CD14-positive monocyte (primary cell): ENCODE measurements around the gene OXNAD1. TPM values are rescaled to one million over a fixed set of nuclear protein-coding genes. Genes with fewer than 3 reads are reported as not detected.

Experiments used
- DNase-seq, 3 donors: peaks; one replicate each; pipeline ENCODE4 v3.0.0-alpha.2; 2011 to 2022
- H2AFZ ChIP-seq: 2 replicates; pipeline ENCODE4 v1.6.0; 2012; ENCODE audit warnings: mild to moderate bottlenecking, low read depth, low read length, inconsistent platforms; ENCODE audit not compliant: insufficient read depth, poor library complexity, severe bottlenecking
- H3K27ac ChIP-seq, 2 donors: 1 replicate in 1 of 2; 2 replicates in 1 of 2; pipeline ENCODE4 v1.5.1; 2012 to 2013; ENCODE audit warnings: low read length in 2 of 2, control low read depth in 1 of 2, inconsistent platforms in 1 of 2, low read depth in 1 of 2, mild to moderate bottlenecking in 1 of 2
- H3K27me3 ChIP-seq, 2 donors: one replicate each; pipeline versions ENCODE4 v1.6.0 to v1.6.1; 2011 to 2013; ENCODE audit warnings: low read length in 2 of 2; ENCODE audit not compliant: control insufficient read depth in 2 of 2, insufficient read depth in 2 of 2
- H3K36me3 ChIP-seq, 2 donors: replicated peaks in 1 of 2; 1 replicate in 1 of 2; 2 replicates in 1 of 2; pipeline versions ENCODE4 v1.5.1 to v1.6.1; 2012 to 2013; ENCODE audit warnings: low read length in 2 of 2, control low read depth in 1 of 2, inconsistent platforms in 1 of 2, mild to moderate bottlenecking in 1 of 2; ENCODE audit not compliant: insufficient read depth in 2 of 2, control insufficient read depth in 1 of 2
- H3K4me1 ChIP-seq, 2 donors: 1 replicate in 1 of 2; 2 replicates in 1 of 2; pipeline versions ENCODE4 v1.5.1 to v1.6.1; 2012 to 2013; ENCODE audit warnings: low read length in 2 of 2, control low read depth in 1 of 2, inconsistent platforms in 1 of 2, mild to moderate bottlenecking in 1 of 2, moderate library complexity in 1 of 2; ENCODE audit not compliant: insufficient read depth in 2 of 2, control insufficient read depth in 1 of 2
- H3K4me2 ChIP-seq: replicated peaks from 2 replicates; pipeline ENCODE3; 2012; ENCODE audit warnings: low read length, moderate library complexity, mild to moderate bottlenecking; ENCODE audit not compliant: poor library complexity, severe bottlenecking; ENCODE audit errors: extremely low read depth
- H3K4me3 ChIP-seq, 3 experiments: fragments of 200-600 bp in 1 of 3; sonication (generic) in 1 of 3; replicated peaks in 1 of 3; 1 replicate in 2 of 3; 2 replicates in 1 of 3; pipeline ENCODE4 v1.5.1; 2011 to 2013; ENCODE audit warnings: low read length in 3 of 3, mild to moderate bottlenecking in 3 of 3, control low read depth in 2 of 3, low read depth in 2 of 3, inconsistent platforms in 1 of 3, moderate library complexity in 1 of 3
- H3K79me2 ChIP-seq: 2 replicates; pipeline ENCODE4 v1.6.0; 2012; ENCODE audit warnings: mild to moderate bottlenecking, control low read depth, inconsistent platforms, low read length, moderate library complexity; ENCODE audit not compliant: insufficient read depth
- H3K9ac ChIP-seq: 2 replicates; pipeline ENCODE4 v1.6.0; 2017; ENCODE audit warnings: low read length, mild to moderate bottlenecking; ENCODE audit not compliant: insufficient read depth, poor library complexity, severe bottlenecking
- H3K9me3 ChIP-seq, 2 donors: replicated peaks in 1 of 2; 1 replicate in 1 of 2; 2 replicates in 1 of 2; pipeline versions ENCODE4 v1.5.1 to v1.6.1; 2012 to 2013; ENCODE audit warnings: low read length in 2 of 2, control low read depth in 1 of 2; ENCODE audit not compliant: control insufficient read depth in 1 of 2, insufficient read depth in 1 of 2
- H4K20me1 ChIP-seq: 2 replicates; pipeline ENCODE4 v1.6.0; 2012; ENCODE audit warnings: mild to moderate bottlenecking, low read length, control low read depth, moderate library complexity; ENCODE audit not compliant: insufficient read depth
- H3K27ac Mint-ChIP-seq, 7 donors: one replicate each; pipeline ENCODE4 v1.8.0; 2020; ENCODE audit warnings: mild to moderate bottlenecking in 7 of 7, mixed read lengths in 7 of 7, moderate library complexity in 6 of 7, inconsistent platforms in 2 of 7
- H3K27me3 Mint-ChIP-seq, 3 donors: one replicate each; pipeline ENCODE4 v1.8.0; 2021 to 2022; ENCODE audit warnings: low read depth in 3 of 3, mild to moderate bottlenecking in 3 of 3, mixed read lengths in 3 of 3, moderate library complexity in 3 of 3, inconsistent platforms in 1 of 3
- H3K36me3 Mint-ChIP-seq, 2 donors: one replicate each; pipeline ENCODE4 v1.8.0; 2020; ENCODE audit warnings: mixed read lengths in 2 of 2, inconsistent platforms in 1 of 2, mild to moderate bottlenecking in 1 of 2
- H3K4me1 Mint-ChIP-seq: one replicate; pipeline ENCODE4 v1.8.0; 2020; ENCODE audit warnings: mild to moderate bottlenecking, mixed read lengths
- H3K4me3 Mint-ChIP-seq, 2 donors: one replicate each; pipeline ENCODE4 v1.8.0; 2020; ENCODE audit warnings: mild to moderate bottlenecking in 2 of 2, mixed read lengths in 2 of 2, moderate library complexity in 1 of 2
- H3K9me3 Mint-ChIP-seq, 7 donors: one replicate each; pipeline ENCODE4 v1.8.0; 2020 to 2022; ENCODE audit warnings: mixed read lengths in 7 of 7, mild to moderate bottlenecking in 6 of 7, moderate library complexity in 6 of 7, inconsistent platforms in 2 of 7
- CTCF ChIP-seq: fragments of 200-600 bp; IDR thresholded peaks from one replicate; pipeline ENCODE4 v1.8.0; 2022; ENCODE audit warnings: antibody characterized with exemption, mild to moderate bottlenecking
- WGBS: methylation state at CpG from one replicate; pipeline ENCODE4 v1.1.5; 2013; ENCODE audit warnings: missing lambda C conversion rate; ENCODE audit not compliant: insufficient coverage; 5-methylcytosine and 5-hydroxymethylcytosine counted together
- intact Hi-C, 2 donors: fragments of 100-400 bp; cut with micrococcal nuclease; formaldehyde crosslinking; loops; one replicate each; pipeline versions ENCODE4 v1.15.0 to v1.15.1; 2023
- polyA plus RNA-seq, 3 donors: library from polyadenylated mRNA; depleted of rRNA in 1 of 3; unstranded in 2 of 3; stranded (reverse) in 1 of 3; fragments of 300-500 nt in 2 of 3; fragments of >200 nt in 1 of 3; fragmentation: Illumina TruSeq in 2 of 3; gene quantifications; 1 replicate in 2 of 3; 2 replicates in 1 of 3; pipeline ENCODE4 v1.2.3, GENCODE V29; 2012 to 2021

OXNAD1 gene
- polyA plus RNA-seq, 3 donors = 3.7 to 5.1 (median 4.4) TPM

- Histone ChIP-seq H3K4me2 (no peak overlapping the region), H2AFZ (no peak overlapping the region), H4K20me1 (no peaks in the 10 kb centered on the region), H3K27me3 (no peaks in the 10 kb centered on the region), H3K9ac (no peak overlapping the region), H3K27ac (no peak overlapping the region), H3K4me1 (peaks cover 19 to 24% of the 10 kb centered on the region in 2 donors), H3K4me3 (no peak overlapping the region), H3K9me3 (no peaks in the 10 kb centered on the region), H3K79me2 (no peaks in the 10 kb centered on the region), H3K36me3 (no peaks in the 10 kb centered on the region)
- 78% methylated on average over 8 of the region's 9 CpGs for WGBS
- Mint-ChIP-seq H3K9me3 (no peaks in the 10 kb centered on the region), H3K4me1 (peaks cover 31% of the 10 kb centered on the region), H3K27me3 (no peaks in the 10 kb centered on the region), H3K4me3 (no peak overlapping the region), H3K27ac (no peak overlapping the region), H3K36me3 (peaks cover under 1% of the 10 kb centered on the region in 2 donors)
- intact Hi-C loops = loop anchor here in 1 of 2 donors (5.0 kb wide), 1 partner anchor 69 kb away; no protein-coding TSS in a partner anchor
- TF ChIP-seq CTCF = no peak
- no peak for DNase-seq
Observed at GRCh38 chr3:16251316-16252085, 13.5 kb upstream of the OXNAD1 start.

- WGBS = 90% methylated on average over 3 of the region's 7 CpGs
- Mint-ChIP-seq H3K4me3 (no peak overlapping the region), H3K4me1 (peaks cover 33% of the 10 kb centered on the region), H3K36me3 (peaks cover 5% of the 10 kb centered on the region in 2 donors), H3K9me3 (no peaks in the 10 kb centered on the region), H3K27me3 (no peaks in the 10 kb centered on the region), H3K27ac (peak overlapping the region in 3 of 7 donors; percentile 73 to 92 (median 92))
- no peak for TF ChIP-seq CTCF
- no peak overlapping the region for H3K9ac ChIP-seq
- H3K9me3 ChIP-seq = no peaks in the 10 kb centered on the region
- H3K4me1 ChIP-seq = peaks cover 19 to 21% of the 10 kb centered on the region in 2 donors
- no peak for DNase-seq
- H2AFZ ChIP-seq = no peak overlapping the region
- no peak overlapping the region for H3K4me3 ChIP-seq
- H3K36me3 ChIP-seq = peaks cover 0 to 4% of the 10 kb centered on the region in 2 donors
- no peak overlapping the region for H3K4me2 ChIP-seq
- intact Hi-C loops = loop anchor here in 1 of 2 donors (5.0 kb wide), 1 partner anchor 70 kb away; no protein-coding TSS in a partner anchor
- no peaks in the 10 kb centered on the region for H4K20me1 ChIP-seq
- no peaks in the 10 kb centered on the region for H3K79me2 ChIP-seq
- peak overlapping the region in 1 of 2 donors; percentile 80 for H3K27ac ChIP-seq
- H3K27me3 ChIP-seq = no peaks in the 10 kb centered on the region
Observed at GRCh38 chr3:16252243-16252978, 12.6 kb upstream of the OXNAD1 start.
